NOMO-1 (cell line): ENCODE data around the gene MAZ.
"Not testable (repeated sequence)": the region's sequence is repeated elsewhere in the genome, so short reads cannot be mapped to it uniquely, and the experiment has no call there.

Experiments used
- DNase-seq, 2 experiments: peaks; one replicate each; lab custom pipeline; 2025; ENCODE audit not compliant: unreplicated experiment in 2 of 2; lab: John Stamatoyannopoulos, UW

The MAZ gene

GRCh38 chr16:29821643-29822115 lies 15.3 kb downstream of the MAZ start:
- no peak for DNase-seq

GRCh38 chr16:29824589-29825144 lies 18.3 kb downstream of the MAZ start:
- DNase-seq, result no peak

GRCh38 chr16:29825145-29826044 lies 19.1 kb downstream of the MAZ start:
- DNase-seq, result no peak

GRCh38 chr16:29826342-29826695 lies 20.0 kb downstream of the MAZ start:
- no peak for DNase-seq

GRCh38 chr16:29830774-29831173 lies 24.4 kb downstream of the MAZ start:
- DNase-seq, result no peak

GRCh38 chr16:29831490-29831889 lies 25.2 kb downstream of the MAZ start:
- no peak for DNase-seq

- DNase-seq, result not testable (repeated sequence)
These were observed 26.9 kb downstream of the MAZ start for GRCh38 chr16:29833219-29833618.

- no peak for DNase-seq
These were observed 27.8 kb downstream of the MAZ start for GRCh38 chr16:29834079-29834478.

GRCh38 chr16:29835926-29836325 lies 29.6 kb downstream of the MAZ start:
- no peak for DNase-seq

GRCh38 chr16:29836623-29837022 lies 30.3 kb downstream of the MAZ start:
- DNase-seq, result no peak

- DNase-seq, result no peak
These were observed 31.5 kb downstream of the MAZ start for GRCh38 chr16:29837841-29838240.

- DNase-seq, result no peak
These were observed 33.5 kb downstream of the MAZ start for GRCh38 chr16:29839822-29840221.

- no peak for DNase-seq
These were observed 33.9 kb downstream of the MAZ start for GRCh38 chr16:29840240-29840639.

- DNase-seq, result no peak
These were observed 35.3 kb downstream of the MAZ start for GRCh38 chr16:29841631-29842030.

- DNase-seq, result no peak
These were observed 36.5 kb downstream of the MAZ start for GRCh38 chr16:29842732-29843346.

GRCh38 chr16:29843931-29844330 lies 37.6 kb downstream of the MAZ start:
- no peak for DNase-seq

GRCh38 chr16:29844575-29845331 lies 38.4 kb downstream of the MAZ start:
- no peak for DNase-seq

- DNase-seq, result no peak
These were observed 39.3 kb downstream of the MAZ start for GRCh38 chr16:29845656-29846055.

GRCh38 chr16:29848420-29849297 lies 42.3 kb downstream of the MAZ start:
- DNase-seq, result peak; percentile 16 to 43

- DNase-seq, result no peak
These were observed 43.2 kb downstream of the MAZ start for GRCh38 chr16:29849505-29849904.
